IMR-90 (cell line): ENCODE results near the gene ZBTB3. TPM values are rescaled to one million over a fixed set of nuclear protein-coding genes. Genes with fewer than 3 reads are reported as not detected.

Experiments used
- ATAC-seq: fragments of 200-7000 bp; cut with Tn5 transposase; 2 replicates; pipeline ENCODE4 v1.9.1; 2020; ENCODE audit warnings: low read depth, mild to moderate bottlenecking, moderate library complexity
- BruUV-seq: library from RNA; stranded (reverse); fragments of 400-500 nt; replicated peaks from 2 replicates; lab custom pipeline; 2021; lab: Mats Ljungman, UMichigan
- CTCF ChIA-PET: fragments of 300-600 bp; formaldehyde crosslinking; extraction: SDS; loops from one replicate; lab custom pipeline; 2021; ENCODE audit warnings: antibody characterized with exemption; lab: Yijun Ruan, JAX
- POLR2A ChIA-PET: fragments of 300-600 bp; sonication (Branson Sonifier 250); formaldehyde crosslinking; loops from one replicate; lab custom pipeline; 2022; ENCODE audit warnings: antibody characterized with exemption; ENCODE audit not compliant: unreplicated experiment; lab: Charles Lee
- DNase-seq: peaks from one replicate; pipeline ENCODE4 v3.0.0; 2013
- H2AFZ ChIP-seq: replicated peaks from 2 replicates; pipeline ENCODE3; 2013; ENCODE audit warnings: low read length, mild to moderate bottlenecking; ENCODE audit not compliant: poor library complexity
- H2AK5ac ChIP-seq: 2 replicates; pipeline ENCODE4 v1.6.1; 2013; ENCODE audit warnings: low read depth, low read length, inconsistent platforms
- H2AK9ac ChIP-seq: replicated peaks from 2 replicates; pipeline ENCODE3; 2013; ENCODE audit warnings: mild to moderate bottlenecking, low read depth, low read length, moderate library complexity; ENCODE audit not compliant: poor library complexity
- H2BK120ac ChIP-seq: 2 replicates; pipeline ENCODE4 v1.6.1; 2013; ENCODE audit warnings: low read depth, low read length, inconsistent platforms
- H2BK15ac ChIP-seq: 3 replicates; pipeline ENCODE4 v1.6.1; 2013; ENCODE audit warnings: low read depth, low read length, inconsistent platforms
- H2BK20ac ChIP-seq: 2 replicates; pipeline ENCODE4 v1.6.1; 2013; ENCODE audit warnings: low read depth, mild to moderate bottlenecking, inconsistent platforms, low read length, moderate library complexity
- H2BK5ac ChIP-seq: 2 replicates; pipeline ENCODE4 v1.6.1; 2013; ENCODE audit warnings: mild to moderate bottlenecking, low read depth, low read length, inconsistent platforms; ENCODE audit not compliant: poor library complexity, severe bottlenecking
- H3K14ac ChIP-seq: replicated peaks from 2 replicates; pipeline ENCODE4 v1.6.1; 2013; ENCODE audit warnings: low read depth, low read length, inconsistent platforms
- H3K18ac ChIP-seq: 2 replicates; pipeline ENCODE4 v1.6.1; 2013; ENCODE audit warnings: low read depth, low read length, control low read depth
- H3K23ac ChIP-seq: 2 replicates; pipeline ENCODE4 v1.6.1; 2013; ENCODE audit warnings: low read depth, low read length, inconsistent platforms
- H3K27ac ChIP-seq: 2 replicates; pipeline ENCODE4 v1.5.1; 2013; ENCODE audit warnings: mild to moderate bottlenecking, control low read depth, low read length; ENCODE audit not compliant: insufficient read depth
- H3K27me3 ChIP-seq: 2 replicates; pipeline ENCODE4 v1.6.1; 2013; ENCODE audit warnings: low read length; ENCODE audit not compliant: control insufficient read depth, insufficient read depth
- H3K36me3 ChIP-seq: 2 replicates; pipeline ENCODE4 v1.6.1; 2013; ENCODE audit warnings: low read length, mixed read lengths; ENCODE audit not compliant: control insufficient read depth, insufficient read depth
- H3K4ac ChIP-seq: 2 replicates; pipeline ENCODE4 v1.6.1; 2013; ENCODE audit warnings: low read depth, low read length, inconsistent platforms
- H3K4me1 ChIP-seq: 2 replicates; pipeline ENCODE4 v1.6.1; 2013; ENCODE audit warnings: low read length, mixed read lengths; ENCODE audit not compliant: control insufficient read depth, insufficient read depth
- H3K4me2 ChIP-seq: 2 replicates; pipeline ENCODE4 v1.6.1; 2013; ENCODE audit warnings: low read depth, mild to moderate bottlenecking, control low read depth, low read length, moderate library complexity
- H3K4me3 ChIP-seq: 2 replicates; pipeline ENCODE4 v1.5.1; 2013; ENCODE audit warnings: low read depth, mild to moderate bottlenecking, control low read depth, low read length, moderate library complexity; ENCODE audit not compliant: insufficient read depth
- H3K56ac ChIP-seq: 2 replicates; pipeline ENCODE4 v1.6.1; 2013; ENCODE audit warnings: low read length, inconsistent platforms; ENCODE audit not compliant: insufficient read depth; ENCODE audit errors: extremely low read depth
- H3K79me1 ChIP-seq, 2 experiments: 2 replicates each; pipeline ENCODE4 v1.6.1; 2013; ENCODE audit warnings: low read length in 2 of 2, inconsistent platforms in 1 of 2, low read depth in 1 of 2
- H3K9ac ChIP-seq: 2 replicates; pipeline ENCODE4 v1.6.1; 2013; ENCODE audit warnings: low read depth, low read length, control low read depth
- H3K9me1 ChIP-seq: 2 replicates; pipeline ENCODE4 v1.6.1; 2013; ENCODE audit warnings: low read length, inconsistent platforms; ENCODE audit not compliant: insufficient read depth
- H3K9me3 ChIP-seq: 2 replicates; pipeline ENCODE4 v1.6.1; 2013; ENCODE audit warnings: low read length; ENCODE audit not compliant: control insufficient read depth, insufficient read depth
- H4K20me1 ChIP-seq: 2 replicates; pipeline ENCODE4 v1.6.1; 2013; ENCODE audit warnings: low read length, inconsistent platforms; ENCODE audit not compliant: insufficient read depth
- H4K5ac ChIP-seq: 2 replicates; pipeline ENCODE4 v1.6.1; 2013; ENCODE audit warnings: mild to moderate bottlenecking, low read depth, low read length, control low read depth
- H4K8ac ChIP-seq, 2 experiments: 2 replicates each; pipeline ENCODE4 v1.6.1; 2013; ENCODE audit warnings: low read depth in 2 of 2, low read length in 2 of 2, control low read depth in 1 of 2, inconsistent platforms in 1 of 2
- H4K91ac ChIP-seq: 2 replicates; pipeline ENCODE4 v1.6.1; 2013; ENCODE audit warnings: low read depth, low read length, inconsistent platforms; ENCODE audit not compliant: insufficient read depth
- SMC3 ChIP-seq: fragments of 150-350 bp; IDR thresholded peaks from 2 replicates; pipeline ENCODE4 v1.6.1; 2016; ENCODE audit warnings: low read depth, mild to moderate bottlenecking, antibody characterized with exemption, low read length, moderate library complexity
- WGBS, 2 experiments: methylation state at CpG; one replicate each; pipeline versions ENCODE4 v1.1.5 to v1.1.7; 2013; ENCODE audit warnings: missing lambda C conversion rate in 2 of 2; ENCODE audit not compliant: insufficient read length in 1 of 2; ENCODE audit errors: extremely low coverage in 2 of 2; 5-methylcytosine and 5-hydroxymethylcytosine counted together
- dilution Hi-C: fragments of 300-500 bp; cut with HindIII; formaldehyde crosslinking; loops from one replicate; pipeline ENCODE4 v1.14.3; 2018; ENCODE audit warnings: low sequenced_read_pairs; ENCODE audit not compliant: unreplicated experiment
- in situ Hi-C: fragments of 300-500 bp; cut with MboI; formaldehyde crosslinking; loops from 3 replicates; pipeline ENCODE4 v1.14.3; 2019; ENCODE audit warnings: low sequenced_read_pairs, inconsistent platforms, mixed read lengths
- intact Hi-C: fragments of 100-400 bp; cut with micrococcal nuclease; formaldehyde crosslinking; loops from 2 replicates; pipeline ENCODE4 v1.10.0; 2022
- polyA plus RNA-seq, 3 experiments: library from polyadenylated mRNA; depleted of rRNA; stranded (reverse); fragments of >200 nt; gene quantifications; 2 replicates each; pipeline ENCODE4 v1.2.3, GENCODE V29; 2012; ENCODE audit warnings: low replicate concordance in 1 of 3
- total RNA-seq: library from RNA; depleted of rRNA; stranded (reverse); fragments of >200 nt; gene quantifications from 2 replicates; pipeline ENCODE4 v1.2.3, GENCODE V29; 2012
- TF ChIP-seq, protein P1 (sequence below): fragments of 150-350 bp; IDR thresholded peaks from 2 replicates; pipeline ENCODE4 v1.6.1; 2017; ENCODE audit warnings: mild to moderate bottlenecking, antibody characterized with exemption, low read length, low read depth

The ZBTB3 gene
- total and polyA plus RNA-seq, 2 of the 4 experiments (the other 2 are of a cell fraction): 3.4 to 8.1 TPM

DNA sequence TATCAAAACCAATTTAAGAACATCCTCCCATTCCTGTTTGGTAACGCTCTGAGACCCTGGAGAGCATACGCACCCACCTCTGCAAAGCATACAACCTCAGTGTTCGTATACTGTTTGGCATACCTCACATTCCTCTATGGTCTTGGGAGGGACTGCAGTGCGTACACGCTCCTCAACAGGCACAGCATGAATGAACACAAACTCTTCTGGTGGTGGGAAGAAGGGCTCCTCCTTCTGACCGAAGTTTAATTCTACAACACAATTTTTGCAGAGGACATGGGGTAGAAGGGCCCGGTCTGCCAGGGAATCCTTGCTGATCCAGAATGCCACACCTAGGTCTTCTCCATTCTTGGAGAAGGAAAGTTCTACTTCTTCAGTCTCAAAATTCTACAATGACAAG lies 32.0 kb downstream of the ZBTB3 start:
- Histone ChIP-seq H3K56ac (no peak overlapping the region), H3K27me3 (no peaks in the 10 kb centered on the region), H3K4me3 (no peak overlapping the region), H3K4me2 (no peak overlapping the region), H3K23ac (peak overlapping the region; percentile 8; the same call in 1 of the 2 replicates), H2AK5ac (no peak overlapping the region), H2AK9ac (no peak overlapping the region), H4K8ac (0 out of 4 replicates have a peak overlapping the region, but pooled peaks of 1 of the 2 experiments have one; percentile 13), H3K27ac (no peak overlapping the region), H4K5ac (no peak overlapping the region), H2BK15ac (no peak overlapping the region), H4K20me1 (peaks cover 42% of the 10 kb centered on the region), H4K91ac (no peak overlapping the region), H3K36me3 (peaks cover 56% of the 10 kb centered on the region), H3K14ac (no peak overlapping the region), H3K9ac (no peak overlapping the region), H3K9me3 (no peaks in the 10 kb centered on the region), H3K18ac (no peak overlapping the region), H3K9me1 (peaks cover 8% of the 10 kb centered on the region; the same call in 1 of the 2 replicates), H3K4ac (no peak overlapping the region), H2BK5ac (no peak overlapping the region), H3K79me1 (peaks cover 29 to 50% of the 10 kb centered on the region in 2 experiments), H3K4me1 (peaks cover 4% of the 10 kb centered on the region; the same call in 1 of the 2 replicates), H2BK20ac (no peak overlapping the region), H2BK120ac (no peak overlapping the region), H2AFZ (no peak overlapping the region)
- no peak for TF ChIP-seq SMC3
- TF ChIP-seq, protein P1, sequence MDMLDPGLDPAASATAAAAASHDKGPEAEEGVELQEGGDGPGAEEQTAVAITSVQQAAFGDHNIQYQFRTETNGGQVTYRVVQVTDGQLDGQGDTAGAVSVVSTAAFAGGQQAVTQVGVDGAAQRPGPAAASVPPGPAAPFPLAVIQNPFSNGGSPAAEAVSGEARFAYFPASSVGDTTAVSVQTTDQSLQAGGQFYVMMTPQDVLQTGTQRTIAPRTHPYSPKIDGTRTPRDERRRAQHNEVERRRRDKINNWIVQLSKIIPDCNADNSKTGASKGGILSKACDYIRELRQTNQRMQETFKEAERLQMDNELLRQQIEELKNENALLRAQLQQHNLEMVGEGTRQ: no peak
- dilution Hi-C loops (no loop called here), intact Hi-C loops (no loop called here), in situ Hi-C loops (no loop called here)
- DNase-seq: peak; percentile 40
- ChIA-PET CTCF (no interaction called here), POLR2A (no interaction called here)
- BruUV-seq: TSS peak; percentile 90
- ATAC-seq: peak; percentile 42
- WGBS, 2 experiments: no CpG with 5 or more reads among the region's 7 CpGs
